ENCODE data around the gene IRF7. TPM values are rescaled to one million over a fixed set of nuclear protein-coding genes. Genes with fewer than 3 reads are reported as not detected.

IRF7 gene
- total and polyA plus RNA-seq, 9 of the 15 experiments (the other 6 are each of a cell fraction or from before 2014, with no cell fraction given) = 0.27 to 7.6 (median 1.8) TPM

DNA sequence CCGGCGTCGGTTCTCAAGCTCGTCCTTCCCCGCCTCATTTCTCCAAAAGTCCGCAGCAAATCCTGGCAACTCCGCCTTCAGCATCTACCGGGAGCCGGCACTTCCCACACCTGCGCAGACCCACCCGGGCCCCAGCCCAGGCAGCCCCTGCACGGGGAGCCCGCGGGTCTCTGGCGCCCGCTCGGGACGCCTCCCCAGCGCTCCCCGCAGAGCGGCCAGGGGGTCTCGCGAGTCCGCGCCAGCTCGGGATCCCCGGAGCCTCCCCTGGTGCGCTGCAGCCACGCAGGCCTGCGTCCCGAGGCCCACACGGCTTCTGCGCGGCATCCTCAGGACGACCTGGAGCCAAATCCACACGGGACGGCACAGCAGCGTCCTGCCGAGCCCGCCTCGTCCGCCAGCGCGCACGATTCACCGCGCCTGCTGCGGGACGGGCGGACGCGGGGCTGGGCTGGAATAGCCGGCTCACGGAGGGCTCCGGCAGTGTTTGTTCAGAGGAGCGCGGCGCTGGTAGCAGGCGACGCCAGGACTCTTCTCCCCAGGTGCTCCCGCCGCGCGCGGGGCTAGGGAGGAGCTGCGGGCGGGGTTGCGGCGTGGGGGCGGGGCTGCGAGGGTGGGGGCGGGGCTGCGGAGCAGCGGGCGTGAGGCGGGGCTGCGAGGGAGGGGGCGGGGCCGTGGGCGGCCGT lies 40.3 kb downstream of the IRF7 start:
- Histone ChIP-seq H3K27ac (ENCODE audit: extremely low read depth, low read depth, low read length) (peak overlapping the region; percentile 69; the same call in 2 of the 3 replicates), H3K36me3 (ENCODE audit: control insufficient read depth, insufficient read depth, low read length) (peaks cover 33% of the 10 kb centered on the region; the same call in 2 of the 3 replicates), H3K27me3 (ENCODE audit: control insufficient read depth in 2 of 2, insufficient read depth in 2 of 2, low read length in 2 of 2) (no peaks in the 10 kb centered on the region), H3K4me2 (ENCODE audit: insufficient read depth, low read length) (peak overlapping the region; percentile 94), H3K9me1 (ENCODE audit: control insufficient read depth, insufficient read depth, low read length) (peaks cover 12% of the 10 kb centered on the region), H3K4me1 (replicated peaks in 1 of 2; ENCODE audit: control insufficient read depth in 2 of 2, insufficient read depth in 2 of 2, low read length in 2 of 2) (peaks cover 46 to 74% of the 10 kb centered on the region in 2 experiments), H4K20me1 (replicated peaks; ENCODE audit: control insufficient read depth, insufficient read depth, low read length) (peaks cover 37% of the 10 kb centered on the region), H2AFZ (ENCODE audit: low read depth, low read length) (peak overlapping the region; percentile 87), H3K9ac (ENCODE audit: insufficient read depth in 1 of 2, low read depth in 2 of 2, low read length in 2 of 2) (peak overlapping the region; percentile 61 to 91), H3K9me3 (replicated peaks; ENCODE audit: control insufficient read depth, insufficient read depth, low read depth, low read length) (no peaks in the 10 kb centered on the region), H3K79me2 (ENCODE audit: control insufficient read depth, insufficient read depth, low read length) (peaks cover 59% of the 10 kb centered on the region), H3K4me3 (peak overlapping the region; percentile 66)
- in situ Hi-C loops (cut with MboI) = no loop called here
- peak in 2 of 4 experiments; percentile 81 to 92 for DNase-seq (ENCODE audit: extremely low read depth in 1 of 4, low spot score in 3 of 4)
- peak; percentile 76 for ATAC-seq
- ChIA-PET CTCF (ENCODE audit: low intra/inter-chr PET ratio) (no interaction called here), POLR2A (interaction anchor here (0.5 to 1.2 kb wide), 15 partner anchors 8 to 372 kb away, joined by 3 to 6 read pairs (median 3); no protein-coding TSS in a partner anchor)
- FAIRE-seq = no peak
- WGBS (ENCODE audit: insufficient coverage, low coverage, missing lambda C conversion rate) = under 1% methylated on average over 39 of the region's 81 CpGs
- intact Hi-C loops (cut with micrococcal nuclease) = no loop called here
- TSS peak; percentile 81 for BruUV-seq (replicated peaks)
- TF ChIP-seq, protein P1, sequence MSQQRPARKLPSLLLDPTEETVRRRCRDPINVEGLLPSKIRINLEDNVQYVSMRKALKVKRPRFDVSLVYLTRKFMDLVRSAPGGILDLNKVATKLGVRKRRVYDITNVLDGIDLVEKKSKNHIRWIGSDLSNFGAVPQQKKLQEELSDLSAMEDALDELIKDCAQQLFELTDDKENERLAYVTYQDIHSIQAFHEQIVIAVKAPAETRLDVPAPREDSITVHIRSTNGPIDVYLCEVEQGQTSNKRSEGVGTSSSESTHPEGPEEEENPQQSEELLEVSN (IDR thresholded peaks at IDR 0.05; ENCODE audit: borderline replicate concordance in 1 of 2, extremely low read depth in 1 of 2, insufficient read depth in 1 of 2, insufficient read length in 1 of 2, low read depth in 1 of 2, low read length in 1 of 2, poor library complexity in 1 of 2, severe bottlenecking in 1 of 2) = peak; percentile 67 to 86
- TF ChIP-seq ZNF324 (CRISPR knock-in tag; IDR thresholded peaks at IDR 0.05) = no peak
- TF ChIP-seq, protein P2, sequence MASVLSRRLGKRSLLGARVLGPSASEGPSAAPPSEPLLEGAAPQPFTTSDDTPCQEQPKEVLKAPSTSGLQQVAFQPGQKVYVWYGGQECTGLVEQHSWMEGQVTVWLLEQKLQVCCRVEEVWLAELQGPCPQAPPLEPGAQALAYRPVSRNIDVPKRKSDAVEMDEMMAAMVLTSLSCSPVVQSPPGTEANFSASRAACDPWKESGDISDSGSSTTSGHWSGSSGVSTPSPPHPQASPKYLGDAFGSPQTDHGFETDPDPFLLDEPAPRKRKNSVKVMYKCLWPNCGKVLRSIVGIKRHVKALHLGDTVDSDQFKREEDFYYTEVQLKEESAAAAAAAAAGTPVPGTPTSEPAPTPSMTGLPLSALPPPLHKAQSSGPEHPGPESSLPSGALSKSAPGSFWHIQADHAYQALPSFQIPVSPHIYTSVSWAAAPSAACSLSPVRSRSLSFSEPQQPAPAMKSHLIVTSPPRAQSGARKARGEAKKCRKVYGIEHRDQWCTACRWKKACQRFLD (CRISPR knock-in tag; IDR thresholded peaks at IDR 0.05) = no peak
- TF ChIP-seq, protein P3, sequence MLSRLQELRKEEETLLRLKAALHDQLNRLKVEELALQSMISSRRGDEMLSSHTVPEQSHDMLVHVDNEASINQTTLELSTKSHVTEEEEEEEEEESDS (CRISPR knock-in tag; IDR thresholded peaks at IDR 0.05) = no peak
- peak; percentile 9 for TF ChIP-seq HMGN3 (IDR thresholded peaks at IDR 0.05; ENCODE audit: borderline replicate concordance, extremely low read depth, insufficient read length, low read depth, low read length)
- TF ChIP-seq GATA2 (CRISPR knock-in tag; IDR thresholded peaks at IDR 0.05) = no peak
- TF ChIP-seq, protein P4, sequence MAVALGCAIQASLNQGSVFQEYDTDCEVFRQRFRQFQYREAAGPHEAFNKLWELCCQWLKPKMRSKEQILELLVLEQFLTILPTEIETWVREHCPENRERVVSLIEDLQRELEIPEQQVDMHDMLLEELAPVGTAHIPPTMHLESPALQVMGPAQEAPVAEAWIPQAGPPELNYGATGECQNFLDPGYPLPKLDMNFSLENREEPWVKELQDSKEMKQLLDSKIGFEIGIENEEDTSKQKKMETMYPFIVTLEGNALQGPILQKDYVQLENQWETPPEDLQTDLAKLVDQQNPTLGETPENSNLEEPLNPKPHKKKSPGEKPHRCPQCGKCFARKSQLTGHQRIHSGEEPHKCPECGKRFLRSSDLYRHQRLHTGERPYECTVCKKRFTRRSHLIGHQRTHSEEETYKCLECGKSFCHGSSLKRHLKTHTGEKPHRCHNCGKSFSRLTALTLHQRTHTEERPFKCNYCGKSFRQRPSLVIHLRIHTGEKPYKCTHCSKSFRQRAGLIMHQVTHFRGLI (CRISPR knock-in tag; IDR thresholded peaks at IDR 0.05) = no peak
- TF ChIP-seq HNRNPL (IDR thresholded peaks at IDR 0.05; ENCODE audit: low read depth, low read length) = no peak
- TF ChIP-seq, protein P5, sequence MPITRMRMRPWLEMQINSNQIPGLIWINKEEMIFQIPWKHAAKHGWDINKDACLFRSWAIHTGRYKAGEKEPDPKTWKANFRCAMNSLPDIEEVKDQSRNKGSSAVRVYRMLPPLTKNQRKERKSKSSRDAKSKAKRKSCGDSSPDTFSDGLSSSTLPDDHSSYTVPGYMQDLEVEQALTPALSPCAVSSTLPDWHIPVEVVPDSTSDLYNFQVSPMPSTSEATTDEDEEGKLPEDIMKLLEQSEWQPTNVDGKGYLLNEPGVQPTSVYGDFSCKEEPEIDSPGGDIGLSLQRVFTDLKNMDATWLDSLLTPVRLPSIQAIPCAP (CRISPR knock-in tag; IDR thresholded peaks at IDR 0.05; ENCODE audit: borderline replicate concordance) = no peak
- TF ChIP-seq, protein P6, sequence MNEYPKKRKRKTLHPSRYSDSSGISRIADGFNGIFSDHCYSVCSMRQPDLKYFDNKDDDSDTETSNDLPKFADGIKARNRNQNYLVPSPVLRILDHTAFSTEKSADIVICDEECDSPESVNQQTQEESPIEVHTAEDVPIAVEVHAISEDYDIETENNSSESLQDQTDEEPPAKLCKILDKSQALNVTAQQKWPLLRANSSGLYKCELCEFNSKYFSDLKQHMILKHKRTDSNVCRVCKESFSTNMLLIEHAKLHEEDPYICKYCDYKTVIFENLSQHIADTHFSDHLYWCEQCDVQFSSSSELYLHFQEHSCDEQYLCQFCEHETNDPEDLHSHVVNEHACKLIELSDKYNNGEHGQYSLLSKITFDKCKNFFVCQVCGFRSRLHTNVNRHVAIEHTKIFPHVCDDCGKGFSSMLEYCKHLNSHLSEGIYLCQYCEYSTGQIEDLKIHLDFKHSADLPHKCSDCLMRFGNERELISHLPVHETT (CRISPR knock-in tag; conservative IDR thresholded peaks at IDR 0.05 in 1 of 2, IDR thresholded peaks at IDR 0.05 in 1 of 2) = no peak
- TF ChIP-seq, protein P7, sequence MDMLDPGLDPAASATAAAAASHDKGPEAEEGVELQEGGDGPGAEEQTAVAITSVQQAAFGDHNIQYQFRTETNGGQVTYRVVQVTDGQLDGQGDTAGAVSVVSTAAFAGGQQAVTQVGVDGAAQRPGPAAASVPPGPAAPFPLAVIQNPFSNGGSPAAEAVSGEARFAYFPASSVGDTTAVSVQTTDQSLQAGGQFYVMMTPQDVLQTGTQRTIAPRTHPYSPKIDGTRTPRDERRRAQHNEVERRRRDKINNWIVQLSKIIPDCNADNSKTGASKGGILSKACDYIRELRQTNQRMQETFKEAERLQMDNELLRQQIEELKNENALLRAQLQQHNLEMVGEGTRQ (CRISPR knock-in tag; IDR thresholded peaks at IDR 0.05) = no peak
